ENCODE data around the gene EVL.
"Not testable (repeated sequence)": the region's sequence is repeated elsewhere in the genome, so short reads cannot be mapped to it uniquely, and the experiment has no call there.

EVL gene

GRCh38 chr14:100180671-100181070 lies 115.4 kb downstream of the EVL start:
- DNase-seq = not testable (repeated sequence)

DNA sequence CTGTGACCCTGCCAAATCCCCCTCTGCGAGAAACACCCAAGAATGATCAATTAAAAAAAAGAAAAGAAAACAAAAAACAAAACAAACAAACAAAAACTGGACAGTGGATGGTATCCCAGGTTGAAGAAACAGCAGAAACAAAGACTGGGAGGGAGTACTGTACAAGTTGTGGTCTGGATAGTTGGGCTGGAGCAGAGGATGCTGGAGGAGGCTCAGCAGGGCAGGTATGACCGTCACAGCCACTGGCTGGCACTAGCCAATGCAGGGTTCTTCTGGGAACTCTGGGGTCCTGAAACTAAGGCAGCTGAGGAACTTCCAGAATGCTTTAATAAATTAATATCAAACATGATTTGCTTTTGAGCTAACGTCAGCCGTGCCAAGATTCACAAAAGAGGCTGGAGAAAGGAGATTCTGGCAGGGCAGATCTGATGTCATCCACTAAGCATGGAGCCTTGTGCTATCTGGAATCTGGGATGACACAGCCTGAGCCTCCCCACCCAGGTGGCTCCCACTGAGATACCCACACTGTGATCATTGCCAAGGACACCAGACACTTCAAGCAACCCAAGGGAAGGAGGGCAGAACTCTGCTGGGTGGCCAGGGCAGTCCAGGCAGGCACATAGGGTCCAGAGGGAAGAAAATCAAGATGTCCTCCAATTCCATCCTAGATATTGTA lies 116.8 kb downstream of the EVL start:
- not testable (repeated sequence) for DNase-seq

- no peak for DNase-seq
These were observed 122.1 kb downstream of the EVL start for GRCh38 chr14:100187247-100187833.

DNA sequence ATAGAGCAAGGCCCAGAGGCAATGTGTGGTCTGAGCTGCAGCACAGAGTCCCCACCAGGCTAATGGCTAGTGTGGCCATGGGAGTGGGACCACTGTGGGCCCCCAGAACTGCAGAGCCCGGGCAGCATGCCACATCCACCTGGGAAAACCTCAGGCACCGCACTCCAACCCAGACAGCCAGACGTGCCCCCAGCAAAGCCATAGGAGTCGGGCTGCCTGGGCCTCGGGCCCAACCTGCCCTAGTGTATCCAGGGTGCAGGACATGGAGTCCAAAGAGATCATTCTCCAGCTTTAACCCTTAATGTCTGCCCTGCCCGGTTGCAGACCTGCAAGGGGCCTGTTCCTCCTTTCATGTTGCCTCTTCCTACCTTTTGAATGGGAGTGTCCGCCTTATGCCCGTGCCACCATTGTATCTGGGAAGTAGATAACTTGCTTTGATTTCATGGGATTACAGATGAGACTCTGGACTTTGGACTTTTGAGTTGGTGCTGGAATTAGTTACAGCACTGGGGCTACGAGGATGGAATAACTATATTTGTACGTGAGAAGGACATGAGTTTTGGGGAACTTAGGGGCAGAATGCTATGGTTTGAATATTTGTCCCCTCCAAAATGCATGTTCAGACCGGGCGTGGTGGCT lies 123.3 kb downstream of the EVL start:
- DNase-seq = no peak

GRCh38 chr14:100190126-100190525 lies 124.9 kb downstream of the EVL start:
- no peak for DNase-seq

- DNase-seq = no peak
These were observed 126.5 kb downstream of the EVL start for GRCh38 chr14:100191584-100192249.

GRCh38 chr14:100192250-100192671 lies 127.0 kb downstream of the EVL start:
- DNase-seq = no peak

GRCh38 chr14:100192672-100193416 lies 127.6 kb downstream of the EVL start:
- peak; percentile 100 for DNase-seq
